SH-SY5Y (cell line): Measurements from ENCODE around the gene ZSCAN30.

Experiments
- GATA2 ChIP-seq: IDR thresholded peaks from 2 replicates; pipeline ENCODE4 v1.6.1; 2011; ENCODE audit warnings: mild to moderate bottlenecking, low read depth, low read length
- GATA3 ChIP-seq: IDR thresholded peaks from 2 replicates; pipeline ENCODE4 v1.6.1; 2011; ENCODE audit warnings: low read depth, mild to moderate bottlenecking, low read length, moderate library complexity

DNA sequence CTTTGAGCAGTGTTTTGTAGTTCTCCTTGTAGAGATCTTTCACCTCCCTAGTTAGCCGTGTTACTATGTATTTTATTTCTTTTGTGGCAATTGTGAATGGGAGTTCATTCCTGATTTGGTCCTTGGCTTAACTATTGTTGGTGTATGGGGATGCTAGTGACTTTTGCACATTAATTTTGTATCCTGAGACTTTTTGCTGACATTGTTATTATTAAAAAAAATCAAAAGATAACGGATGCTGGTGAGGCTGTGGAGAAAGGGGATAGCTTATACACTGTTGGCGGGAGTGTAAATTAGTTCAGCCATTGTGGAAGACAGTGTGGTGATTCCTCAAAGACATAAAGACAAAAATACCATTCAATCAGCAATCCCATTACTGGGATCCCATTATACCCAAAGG is 66.2 kb downstream of the ZSCAN30 start:
- TF ChIP-seq GATA2 (no peak), GATA3 (no peak)
